ENCODE results near the gene UBE2V1.

DNA sequence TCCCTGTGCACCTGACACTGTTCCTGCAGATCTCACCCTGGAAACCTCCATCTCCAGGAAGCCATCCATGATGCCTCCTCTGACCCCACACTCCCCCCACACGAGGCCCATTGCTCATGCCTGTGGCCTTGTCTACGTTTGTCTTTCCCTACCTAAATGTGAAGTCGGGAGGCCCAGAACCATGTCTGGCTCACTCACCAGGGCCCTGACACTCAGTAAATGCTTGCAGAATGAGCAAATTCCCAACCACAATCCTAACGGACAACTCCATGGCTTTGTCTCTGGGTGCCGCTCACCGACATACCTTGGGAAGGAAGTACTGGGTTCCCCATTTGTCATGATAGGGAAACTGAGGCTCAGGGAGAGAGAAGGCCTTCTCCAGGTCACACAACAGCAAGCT, 33.3 kb upstream of the UBE2V1 start:
- TF ChIP-seq, protein P1, sequence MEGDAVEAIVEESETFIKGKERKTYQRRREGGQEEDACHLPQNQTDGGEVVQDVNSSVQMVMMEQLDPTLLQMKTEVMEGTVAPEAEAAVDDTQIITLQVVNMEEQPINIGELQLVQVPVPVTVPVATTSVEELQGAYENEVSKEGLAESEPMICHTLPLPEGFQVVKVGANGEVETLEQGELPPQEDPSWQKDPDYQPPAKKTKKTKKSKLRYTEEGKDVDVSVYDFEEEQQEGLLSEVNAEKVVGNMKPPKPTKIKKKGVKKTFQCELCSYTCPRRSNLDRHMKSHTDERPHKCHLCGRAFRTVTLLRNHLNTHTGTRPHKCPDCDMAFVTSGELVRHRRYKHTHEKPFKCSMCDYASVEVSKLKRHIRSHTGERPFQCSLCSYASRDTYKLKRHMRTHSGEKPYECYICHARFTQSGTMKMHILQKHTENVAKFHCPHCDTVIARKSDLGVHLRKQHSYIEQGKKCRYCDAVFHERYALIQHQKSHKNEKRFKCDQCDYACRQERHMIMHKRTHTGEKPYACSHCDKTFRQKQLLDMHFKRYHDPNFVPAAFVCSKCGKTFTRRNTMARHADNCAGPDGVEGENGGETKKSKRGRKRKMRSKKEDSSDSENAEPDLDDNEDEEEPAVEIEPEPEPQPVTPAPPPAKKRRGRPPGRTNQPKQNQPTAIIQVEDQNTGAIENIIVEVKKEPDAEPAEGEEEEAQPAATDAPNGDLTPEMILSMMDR (IDR thresholded peaks at IDR 0.05), result no peak
- TF ChIP-seq POLR2A (IDR thresholded peaks at IDR 0.05), result no peak

Data from adrenal gland (tissue), 5 donors.